ENCODE results near the gene GJB1.

The GJB1 gene

GRCh38 chrX:71181910-71182799 lies 40.9 kb upstream of the GJB1 start:
- no peak overlapping the region for H2AK5ac ChIP-seq (ENCODE audit: low read length, severe bottlenecking)
- H3K9ac ChIP-seq (ENCODE audit: low read length), result peak overlapping the region; percentile 97
- DNase-seq, result peak; percentile 97
- H2BK12ac ChIP-seq (ENCODE audit: low read length in 2 of 2), result no peak overlapping the region
- 3% methylated on average over 28 of the region's 42 CpGs for WGBS
- peak overlapping the region; percentile 60 for H3K27ac ChIP-seq (ENCODE audit: low read length, poor library complexity, severe bottlenecking)
- peak overlapping the region; percentile 60 for H4K8ac ChIP-seq (ENCODE audit: low read length)
- H3K79me1 ChIP-seq (replicated peaks; ENCODE audit: low read length, poor library complexity, severe bottlenecking), result no peaks in the 10 kb centered on the region
- no peak overlapping the region for H3K23ac ChIP-seq (ENCODE audit: low read length in 2 of 2)
- H4K91ac ChIP-seq (ENCODE audit: low read length), result peak overlapping the region; percentile 68
- H3K14ac ChIP-seq (ENCODE audit: low read length in 2 of 2), result no peak overlapping the region
- H3K4ac ChIP-seq (ENCODE audit: low read depth in 1 of 2, low read length in 2 of 2), result peak overlapping the region; percentile 24 to 79
- peak overlapping the region; percentile 77 for H3K4me2 ChIP-seq (ENCODE audit: low read length, poor library complexity, severe bottlenecking)
- H3K4me1 ChIP-seq (ENCODE audit: control insufficient read depth, insufficient read depth, low read depth, low read length), result peaks cover 2% of the 10 kb centered on the region
- peak overlapping the region; percentile 85 for H2BK120ac ChIP-seq (ENCODE audit: low read depth, low read length)
- H2AFZ ChIP-seq (ENCODE audit: low read depth, low read length), result no peak overlapping the region
- peaks cover 0 to 34% of the 10 kb centered on the region in 2 experiments for H3K27me3 ChIP-seq (ENCODE audit: control insufficient read depth in 1 of 2, insufficient read depth in 1 of 2, low read length in 2 of 2)
- peak overlapping the region in 1 of 2 experiments; percentile 82 for H3K4me3 ChIP-seq (ENCODE audit: insufficient read depth in 1 of 2, low read depth in 1 of 2, low read length in 2 of 2)
- no peaks in the 10 kb centered on the region for H3K9me3 ChIP-seq (ENCODE audit: control insufficient read depth, low read length)
- no peak overlapping the region for H2BK5ac ChIP-seq (ENCODE audit: low read depth, low read length, poor library complexity, severe bottlenecking)
- no peak overlapping the region for H2BK15ac ChIP-seq (ENCODE audit: low read depth, poor library complexity, severe bottlenecking)
- H3K18ac ChIP-seq (ENCODE audit: low read depth in 1 of 2, low read length in 2 of 2), result peak overlapping the region in 1 of 2 experiments; percentile 79
- no peaks in the 10 kb centered on the region for H3K36me3 ChIP-seq (ENCODE audit: control insufficient read depth in 1 of 2, insufficient read depth in 2 of 2, low read depth in 1 of 2, low read length in 2 of 2)

GRCh38 chrX:71182871-71183270 lies 40.2 kb upstream of the GJB1 start:
- peaks cover 2% of the 10 kb centered on the region for H3K4me1 ChIP-seq (ENCODE audit: control insufficient read depth, insufficient read depth, low read depth, low read length)
- no peak overlapping the region for H4K91ac ChIP-seq (ENCODE audit: low read length)
- no peaks in the 10 kb centered on the region for H3K79me1 ChIP-seq (replicated peaks; ENCODE audit: low read length, poor library complexity, severe bottlenecking)
- H3K9ac ChIP-seq (ENCODE audit: low read length), result peak overlapping the region; percentile 97
- H3K36me3 ChIP-seq (ENCODE audit: control insufficient read depth in 1 of 2, insufficient read depth in 2 of 2, low read depth in 1 of 2, low read length in 2 of 2), result no peaks in the 10 kb centered on the region
- H3K27me3 ChIP-seq (ENCODE audit: control insufficient read depth in 1 of 2, insufficient read depth in 1 of 2, low read length in 2 of 2), result peaks cover 0 to 34% of the 10 kb centered on the region in 2 experiments
- H3K18ac ChIP-seq (ENCODE audit: low read depth in 1 of 2, low read length in 2 of 2), result peak overlapping the region in 1 of 2 experiments; percentile 79
- no peak overlapping the region for H3K14ac ChIP-seq (ENCODE audit: low read length in 2 of 2)
- no peak overlapping the region for H3K23ac ChIP-seq (ENCODE audit: low read length in 2 of 2)
- no peak overlapping the region for H2BK12ac ChIP-seq (ENCODE audit: low read length in 2 of 2)
- peak; percentile 2 for DNase-seq
- no peaks in the 10 kb centered on the region for H3K9me3 ChIP-seq (ENCODE audit: control insufficient read depth, low read length)
- no peak overlapping the region for H2BK5ac ChIP-seq (ENCODE audit: low read depth, low read length, poor library complexity, severe bottlenecking)
- peak overlapping the region in 1 of 2 experiments; percentile 73 for H3K4me3 ChIP-seq (ENCODE audit: insufficient read depth in 1 of 2, low read depth in 1 of 2, low read length in 2 of 2)
- H2AFZ ChIP-seq (ENCODE audit: low read depth, low read length), result no peak overlapping the region
- 33% methylated on average over 1 of the region's 2 CpGs for WGBS
- peak overlapping the region; percentile 24 to 75 for H3K4ac ChIP-seq (ENCODE audit: low read depth in 1 of 2, low read length in 2 of 2)
- H3K27ac ChIP-seq (ENCODE audit: low read length, poor library complexity, severe bottlenecking), result no peak overlapping the region
- peak overlapping the region; percentile 85 for H2BK120ac ChIP-seq (ENCODE audit: low read depth, low read length)
- H3K4me2 ChIP-seq (ENCODE audit: low read length, poor library complexity, severe bottlenecking), result peak overlapping the region; percentile 77
- no peak overlapping the region for H2AK5ac ChIP-seq (ENCODE audit: low read length, severe bottlenecking)
- H2BK15ac ChIP-seq (ENCODE audit: low read depth, poor library complexity, severe bottlenecking), result no peak overlapping the region
- peak overlapping the region; percentile 60 for H4K8ac ChIP-seq (ENCODE audit: low read length)

- no peak overlapping the region for H3K27ac ChIP-seq (ENCODE audit: low read length, poor library complexity, severe bottlenecking)
- no peak overlapping the region for H3K4me3 ChIP-seq (ENCODE audit: insufficient read depth in 1 of 2, low read depth in 1 of 2, low read length in 2 of 2)
- no peaks in the 10 kb centered on the region for H3K36me3 ChIP-seq (ENCODE audit: control insufficient read depth in 1 of 2, insufficient read depth in 2 of 2, low read depth in 1 of 2, low read length in 2 of 2)
- no peak overlapping the region for H3K9ac ChIP-seq (ENCODE audit: low read length)
- 46% methylated on average over 4 of the region's 6 CpGs for WGBS
- H2AK5ac ChIP-seq (ENCODE audit: low read length, severe bottlenecking), result no peak overlapping the region
- H2BK15ac ChIP-seq (ENCODE audit: low read depth, poor library complexity, severe bottlenecking), result no peak overlapping the region
- no peaks in the 10 kb centered on the region for H3K79me1 ChIP-seq (replicated peaks; ENCODE audit: low read length, poor library complexity, severe bottlenecking)
- no peak overlapping the region for H3K4me2 ChIP-seq (ENCODE audit: low read length, poor library complexity, severe bottlenecking)
- H3K4ac ChIP-seq (ENCODE audit: low read depth in 1 of 2, low read length in 2 of 2), result no peak overlapping the region
- no peak overlapping the region for H2BK5ac ChIP-seq (ENCODE audit: low read depth, low read length, poor library complexity, severe bottlenecking)
- no peak overlapping the region for H2BK12ac ChIP-seq (ENCODE audit: low read length in 2 of 2)
- H3K27me3 ChIP-seq (ENCODE audit: control insufficient read depth in 1 of 2, insufficient read depth in 1 of 2, low read length in 2 of 2), result peaks cover 0 to 34% of the 10 kb centered on the region in 2 experiments
- no peak overlapping the region for H2BK120ac ChIP-seq (ENCODE audit: low read depth, low read length)
- peak; percentile 13 for DNase-seq
- no peak overlapping the region for H4K91ac ChIP-seq (ENCODE audit: low read length)
- H2AFZ ChIP-seq (ENCODE audit: low read depth, low read length), result no peak overlapping the region
- no peak overlapping the region for H3K23ac ChIP-seq (ENCODE audit: low read length in 2 of 2)
- H4K8ac ChIP-seq (ENCODE audit: low read length), result no peak overlapping the region
- peaks cover 2% of the 10 kb centered on the region for H3K4me1 ChIP-seq (ENCODE audit: control insufficient read depth, insufficient read depth, low read depth, low read length)
- no peak overlapping the region for H3K18ac ChIP-seq (ENCODE audit: low read depth in 1 of 2, low read length in 2 of 2)
- H3K9me3 ChIP-seq (ENCODE audit: control insufficient read depth, low read length), result no peaks in the 10 kb centered on the region
- no peak overlapping the region for H3K14ac ChIP-seq (ENCODE audit: low read length in 2 of 2)
Observed at GRCh38 chrX:71183341-71183740, 39.7 kb upstream of the GJB1 start.

- Histone ChIP-seq H3K9ac (ENCODE audit: low read length) (no peak overlapping the region), H2AFZ (ENCODE audit: low read depth, low read length) (no peak overlapping the region), H3K4me2 (ENCODE audit: low read length, poor library complexity, severe bottlenecking) (no peak overlapping the region), H3K14ac (ENCODE audit: low read length in 2 of 2) (no peak overlapping the region), H3K27ac (ENCODE audit: low read length, poor library complexity, severe bottlenecking) (no peak overlapping the region), H4K8ac (ENCODE audit: low read length) (no peak overlapping the region), H3K36me3 (ENCODE audit: control insufficient read depth in 1 of 2, insufficient read depth in 2 of 2, low read depth in 1 of 2, low read length in 2 of 2) (no peaks in the 10 kb centered on the region), H3K18ac (ENCODE audit: low read depth in 1 of 2, low read length in 2 of 2) (no peak overlapping the region), H2BK12ac (ENCODE audit: low read length in 2 of 2) (no peak overlapping the region), H3K4me1 (ENCODE audit: control insufficient read depth, insufficient read depth, low read depth, low read length) (peaks cover 2% of the 10 kb centered on the region), H2BK15ac (ENCODE audit: low read depth, poor library complexity, severe bottlenecking) (no peak overlapping the region), H4K91ac (ENCODE audit: low read length) (no peak overlapping the region), H3K4ac (ENCODE audit: low read depth in 1 of 2, low read length in 2 of 2) (no peak overlapping the region), H2AK5ac (ENCODE audit: low read length, severe bottlenecking) (no peak overlapping the region), H2BK5ac (ENCODE audit: low read depth, low read length, poor library complexity, severe bottlenecking) (no peak overlapping the region), H3K9me3 (ENCODE audit: control insufficient read depth, low read length) (no peaks in the 10 kb centered on the region), H3K23ac (ENCODE audit: low read length in 2 of 2) (no peak overlapping the region), H3K4me3 (ENCODE audit: insufficient read depth in 1 of 2, low read depth in 1 of 2, low read length in 2 of 2) (no peak overlapping the region), H3K79me1 (replicated peaks; ENCODE audit: low read length, poor library complexity, severe bottlenecking) (no peaks in the 10 kb centered on the region), H2BK120ac (ENCODE audit: low read depth, low read length) (no peak overlapping the region), H3K27me3 (ENCODE audit: control insufficient read depth in 1 of 2, insufficient read depth in 1 of 2, low read length in 2 of 2) (peaks cover 0 to 31% of the 10 kb centered on the region in 2 experiments)
- no peak for DNase-seq
- whole genome bisulfite sequencing, result 24% methylated on average over 2 of the region's 5 CpGs
Observed at GRCh38 chrX:71184092-71184491, 38.9 kb upstream of the GJB1 start.
